ENCODE measurements around the gene C1QTNF6.

Gene C1QTNF6

DNA sequence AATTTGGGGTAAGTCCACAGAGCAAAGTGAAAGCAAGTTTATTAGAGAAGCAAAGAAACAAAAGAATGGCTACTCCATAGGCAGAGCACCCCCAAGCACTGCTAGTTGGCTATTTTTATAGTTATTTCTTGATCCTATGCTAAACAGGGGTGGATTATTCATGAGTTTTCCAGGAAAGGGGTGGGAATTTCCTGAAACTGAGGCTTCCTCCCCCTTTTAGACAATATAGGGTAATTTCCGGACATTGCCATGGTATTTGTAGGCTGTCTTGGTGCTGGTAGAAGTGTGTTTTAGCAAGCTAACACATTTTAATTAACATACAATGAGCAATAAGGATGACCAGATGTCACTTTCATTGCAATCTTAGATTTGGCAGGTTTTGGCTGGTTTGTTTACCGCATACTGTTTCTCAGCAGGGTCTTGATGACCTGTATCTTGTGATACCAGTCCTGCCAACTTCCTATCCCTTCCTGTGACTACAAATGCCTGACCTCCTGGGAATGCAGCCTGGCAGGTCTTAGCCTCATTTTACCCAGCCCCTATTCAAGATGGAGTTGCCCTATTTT is 937 bp upstream of the C1QTNF6 start:
- no peak for DNase-seq

DNA sequence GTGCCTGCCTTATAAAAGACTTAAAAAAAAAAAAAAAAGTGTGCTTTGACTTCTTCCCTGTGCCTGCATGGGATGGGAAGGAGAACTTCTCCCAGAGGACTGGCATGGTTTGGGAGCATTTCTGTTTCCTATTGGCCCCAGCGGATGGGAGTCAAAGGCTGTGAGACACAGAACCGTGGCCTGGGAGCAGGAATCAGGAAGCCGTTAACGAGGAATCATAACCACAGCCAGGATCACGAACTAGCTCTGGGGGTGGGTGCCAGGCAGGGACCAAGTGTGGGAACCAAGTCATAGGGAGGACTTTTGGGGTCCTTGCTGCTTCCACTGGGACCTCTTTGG is 526 bp downstream of the C1QTNF6 start:
- DNase-seq: no peak

DNA sequence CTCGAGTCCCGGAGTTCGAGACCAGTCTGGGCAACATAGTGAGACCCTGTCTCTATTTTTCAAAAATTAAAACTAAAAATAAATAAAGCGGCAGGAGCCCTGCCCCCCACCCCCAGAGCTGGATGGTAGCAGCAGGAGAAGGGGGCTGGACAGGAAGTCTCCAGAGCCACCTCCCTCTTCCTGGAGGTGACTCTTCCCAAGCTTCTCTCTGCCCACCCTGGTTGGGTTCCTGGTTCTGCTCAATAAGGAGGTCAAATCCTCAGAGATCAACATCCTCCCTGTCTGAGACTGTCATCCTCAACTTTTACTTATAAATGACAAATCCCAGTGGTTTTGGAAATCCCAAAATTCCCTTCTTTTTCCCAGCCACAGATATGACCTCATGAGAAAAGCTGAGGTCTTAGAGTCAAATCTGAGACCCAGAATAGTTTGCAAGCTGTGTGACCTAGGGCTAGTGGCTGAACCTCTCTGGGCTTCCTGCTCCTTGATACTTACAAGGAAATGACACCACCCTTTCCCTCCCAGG is 987 bp downstream of the C1QTNF6 start:
- DNase-seq: no peak

DNA sequence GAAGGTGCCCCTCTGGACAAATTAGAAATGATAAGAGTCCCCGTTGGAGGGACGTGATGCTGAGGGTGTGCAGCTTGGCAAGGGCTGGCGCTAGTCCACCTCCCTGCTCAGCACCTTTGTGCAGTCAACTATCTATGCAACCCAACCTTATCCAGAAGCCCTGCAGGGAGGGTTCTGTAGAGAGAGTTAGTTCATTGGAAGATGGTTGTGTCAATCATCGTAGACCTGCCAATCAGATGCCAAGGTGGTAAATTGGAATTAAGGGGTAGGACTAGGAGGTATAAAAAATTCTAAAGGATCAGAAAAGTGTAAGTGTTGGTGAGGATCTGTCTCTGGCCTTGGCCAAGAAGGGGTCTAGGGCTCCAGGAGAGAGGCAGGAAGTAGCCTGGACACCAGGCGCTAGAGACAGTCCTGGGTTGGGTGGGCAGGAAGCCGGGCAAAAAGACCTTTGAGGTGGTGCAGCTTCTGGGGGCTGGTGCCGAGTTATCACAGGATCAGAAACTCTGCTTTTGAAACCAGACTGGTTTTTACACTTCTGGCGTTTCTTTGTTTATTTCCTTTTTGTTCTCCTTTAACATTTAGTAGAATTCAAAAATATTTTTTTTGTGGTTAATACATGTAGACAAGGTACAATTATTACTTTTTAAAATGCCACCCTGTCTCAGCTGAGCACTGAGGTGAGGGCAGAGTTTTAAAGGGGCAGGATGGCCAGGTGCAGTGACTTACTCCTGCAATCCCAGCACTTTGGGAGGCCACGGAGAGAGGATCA is 1.6 kb downstream of the C1QTNF6 start:
- DNase-seq: no peak

DNA sequence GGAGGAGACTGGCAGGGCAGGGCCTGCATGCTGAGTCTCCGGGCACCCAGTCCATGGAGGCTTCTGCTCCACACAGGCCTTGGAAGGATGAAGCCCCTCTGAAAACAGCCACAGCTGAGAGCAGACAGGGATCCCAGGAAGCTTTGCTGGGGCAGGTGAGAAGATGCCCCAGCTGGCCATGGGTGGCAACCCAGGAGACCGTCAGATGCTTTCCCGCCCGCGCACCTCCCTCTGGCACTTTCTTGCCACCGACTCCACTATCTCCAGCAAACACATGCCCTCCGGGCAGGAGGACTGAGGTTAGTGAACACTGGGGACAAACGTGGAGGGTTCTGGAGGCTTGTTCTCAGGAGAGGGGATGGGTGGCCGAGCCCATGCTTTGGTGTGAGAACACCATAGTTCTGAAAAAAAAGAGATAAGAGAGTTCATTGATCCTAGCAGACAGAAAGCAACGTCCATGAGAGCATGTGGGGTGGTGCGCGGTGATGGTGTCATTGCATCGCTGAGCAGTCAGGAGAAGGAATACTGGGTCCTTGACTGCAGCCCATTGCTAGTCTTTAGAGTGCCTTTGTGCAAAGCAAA is 2.3 kb downstream of the C1QTNF6 start:
- no peak for DNase-seq

DNA sequence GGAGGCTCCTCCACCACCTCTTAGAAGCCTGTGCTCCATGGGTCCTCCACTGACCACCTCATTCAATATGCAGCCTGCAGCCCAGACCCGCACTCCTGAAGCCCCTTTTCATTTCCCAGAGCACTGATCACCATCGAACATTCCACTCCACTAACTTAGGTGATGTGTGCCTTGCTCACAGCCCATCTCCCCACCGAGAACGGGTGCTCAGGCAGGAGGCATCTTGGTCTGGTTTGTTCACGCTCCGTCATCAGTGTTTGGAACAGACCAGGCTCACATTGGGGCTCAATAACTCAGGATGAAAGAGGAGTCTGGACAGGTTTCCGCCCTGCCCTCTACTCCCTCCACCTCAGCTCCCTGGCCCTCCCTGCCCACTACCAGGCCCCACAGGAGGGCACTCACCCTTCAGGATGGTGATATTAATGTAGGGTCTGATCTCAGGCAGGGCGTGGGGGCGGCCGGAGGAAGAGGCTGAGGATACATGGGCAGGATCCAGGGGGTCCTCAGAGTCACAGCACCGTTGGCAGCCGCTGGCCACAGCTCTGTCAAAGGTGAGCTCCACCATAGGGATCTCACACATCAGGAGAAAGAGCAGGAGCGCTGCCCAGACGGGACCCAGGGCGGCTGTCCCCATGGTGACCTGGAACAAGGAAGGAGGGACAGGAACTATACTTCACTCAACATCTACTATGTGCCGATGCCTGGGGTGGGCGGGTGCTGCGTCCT is 3.1 kb downstream of the C1QTNF6 start:
- no peak for DNase-seq

DNA sequence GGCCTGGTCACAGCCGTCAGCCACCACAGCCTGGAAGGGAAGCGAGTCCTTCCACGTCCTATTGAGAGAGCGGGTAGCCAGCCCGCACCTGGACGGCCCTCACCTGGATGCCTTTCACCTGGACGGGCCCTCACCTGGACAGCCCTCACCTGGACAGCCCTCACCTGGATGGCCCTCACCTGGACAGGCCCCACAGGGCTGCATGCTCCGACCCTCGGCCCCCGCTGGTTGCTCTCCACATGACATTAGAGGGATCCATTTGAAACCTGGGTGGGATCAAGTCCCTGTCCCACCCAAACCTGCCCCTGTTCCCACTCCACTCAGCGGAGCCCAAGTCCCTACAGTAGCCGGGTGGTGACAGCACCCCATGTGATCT is 3.7 kb downstream of the C1QTNF6 start:
- DNase-seq: no peak

DNA sequence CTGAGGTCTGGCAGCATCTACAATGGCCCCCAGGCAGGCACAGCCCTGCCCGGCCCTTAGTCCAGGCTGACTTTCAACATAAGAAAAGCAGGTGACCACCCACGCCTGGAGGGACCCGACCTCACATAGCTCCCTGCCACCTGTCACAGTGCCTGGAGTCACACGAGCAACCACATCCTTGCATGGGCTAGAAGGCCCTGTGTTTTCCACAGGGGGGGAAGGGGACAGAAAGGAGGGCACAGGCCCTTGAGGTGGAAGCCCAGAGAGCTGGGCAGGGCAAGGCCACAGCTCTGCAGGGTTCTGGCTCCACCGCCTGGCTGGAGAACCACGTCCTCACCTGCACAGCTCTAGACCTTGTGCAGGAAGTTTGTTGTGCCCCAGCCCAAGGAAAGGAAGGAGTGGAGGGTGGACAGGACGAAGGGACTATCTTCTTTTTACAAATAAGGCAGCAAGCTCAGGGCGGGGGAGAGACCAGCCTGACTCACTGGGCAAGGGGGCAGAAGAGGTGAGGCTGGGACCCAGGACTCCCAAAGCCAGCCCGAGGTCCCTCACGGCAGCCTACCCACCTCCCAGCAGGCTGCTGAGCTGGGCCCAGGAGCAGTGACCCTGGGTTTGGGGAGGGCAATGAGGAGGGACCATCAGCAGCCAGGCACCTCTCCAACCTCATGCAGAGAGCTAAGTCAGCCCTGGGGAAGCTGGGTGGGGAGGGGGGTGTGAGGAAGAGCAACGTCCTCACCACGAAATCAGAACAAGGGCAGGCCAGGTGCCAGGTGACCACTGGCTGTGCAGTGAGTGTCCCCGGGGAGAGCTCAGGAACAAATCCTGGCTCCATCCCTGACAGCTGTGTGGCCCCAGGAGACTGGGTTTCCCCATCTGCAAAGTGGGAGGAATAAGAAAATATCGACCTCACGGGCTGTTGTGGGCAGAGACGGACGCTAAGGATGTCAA is 4.3 kb downstream of the C1QTNF6 start:
- no peak for DNase-seq

DNA sequence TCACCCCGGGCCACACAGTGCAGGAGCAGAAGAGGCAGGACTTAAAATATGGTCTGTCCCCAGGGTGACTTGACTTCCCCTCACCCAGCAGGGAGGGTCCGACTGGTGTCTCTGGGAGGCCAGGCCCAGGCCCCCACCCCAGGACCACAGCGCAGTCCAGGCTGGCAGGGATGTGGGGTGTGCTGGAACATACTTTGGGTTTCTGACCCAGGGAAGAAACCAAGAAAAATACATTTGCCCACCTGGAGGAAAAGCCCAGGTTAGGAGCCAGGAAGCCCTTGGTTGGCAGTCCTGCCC is 5.2 kb downstream of the C1QTNF6 start:
- no peak for DNase-seq

DNA sequence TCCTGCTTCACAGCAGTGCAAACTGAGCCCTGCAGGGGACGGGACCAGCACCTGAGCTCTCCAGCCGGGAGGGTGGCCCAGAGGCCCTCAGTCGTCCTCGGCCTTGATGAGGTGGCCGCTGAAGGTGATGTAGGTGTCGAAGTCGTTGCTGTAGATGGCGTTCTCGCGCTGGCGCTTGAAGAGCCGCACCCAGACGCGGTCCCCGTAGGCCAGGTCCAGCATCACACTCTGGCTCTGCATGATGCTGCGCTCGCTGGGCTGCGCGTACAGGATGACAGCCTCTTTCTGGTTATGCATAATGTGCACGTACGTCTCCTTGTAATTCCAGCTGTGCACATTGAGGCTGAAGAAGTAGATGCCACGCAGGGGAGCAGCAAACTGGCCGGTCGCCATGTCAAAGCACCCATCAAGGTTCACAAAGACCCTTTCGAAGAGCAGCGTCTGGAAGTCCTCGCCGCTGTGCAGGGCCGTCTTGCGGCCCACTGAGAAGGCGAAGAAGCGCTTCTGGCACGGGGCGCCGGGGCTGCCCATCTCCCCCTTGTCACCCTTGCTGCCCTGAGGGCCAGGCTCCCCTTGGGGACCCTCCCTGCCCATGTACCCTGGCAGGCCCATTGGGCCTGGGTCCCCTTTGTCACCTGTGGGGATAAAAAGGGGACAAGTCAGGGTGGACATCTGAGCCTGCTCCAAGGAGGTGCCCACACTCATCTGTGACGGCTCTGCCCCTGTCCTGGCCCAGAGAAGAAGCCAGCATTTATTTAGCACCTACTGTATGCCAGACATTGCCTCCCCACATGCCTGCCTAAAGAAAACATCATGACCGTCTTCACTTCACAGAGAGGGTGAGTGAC is 5.7 kb downstream of the C1QTNF6 start:
- DNase-seq: no peak

DNA sequence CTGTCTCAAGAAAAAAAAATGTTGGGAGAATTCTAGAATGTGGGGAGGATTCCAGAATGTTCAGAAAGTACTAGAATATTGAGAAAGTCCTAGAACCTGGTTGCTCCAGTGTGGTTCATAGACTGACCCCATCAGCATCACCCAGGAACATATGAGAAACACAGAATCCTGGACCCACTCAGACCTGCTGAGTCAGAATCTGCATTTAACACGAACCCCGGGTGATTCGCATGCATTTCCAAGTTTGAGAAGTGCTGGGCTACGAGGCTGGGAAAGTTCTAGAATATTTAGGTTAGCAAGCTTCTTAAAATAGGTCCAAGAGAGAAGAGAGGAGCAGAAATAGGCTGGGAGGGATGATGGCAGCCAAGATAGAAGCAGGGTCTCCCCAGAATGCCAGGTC is 6.4 kb downstream of the C1QTNF6 start:
- DNase-seq: no peak

DNA sequence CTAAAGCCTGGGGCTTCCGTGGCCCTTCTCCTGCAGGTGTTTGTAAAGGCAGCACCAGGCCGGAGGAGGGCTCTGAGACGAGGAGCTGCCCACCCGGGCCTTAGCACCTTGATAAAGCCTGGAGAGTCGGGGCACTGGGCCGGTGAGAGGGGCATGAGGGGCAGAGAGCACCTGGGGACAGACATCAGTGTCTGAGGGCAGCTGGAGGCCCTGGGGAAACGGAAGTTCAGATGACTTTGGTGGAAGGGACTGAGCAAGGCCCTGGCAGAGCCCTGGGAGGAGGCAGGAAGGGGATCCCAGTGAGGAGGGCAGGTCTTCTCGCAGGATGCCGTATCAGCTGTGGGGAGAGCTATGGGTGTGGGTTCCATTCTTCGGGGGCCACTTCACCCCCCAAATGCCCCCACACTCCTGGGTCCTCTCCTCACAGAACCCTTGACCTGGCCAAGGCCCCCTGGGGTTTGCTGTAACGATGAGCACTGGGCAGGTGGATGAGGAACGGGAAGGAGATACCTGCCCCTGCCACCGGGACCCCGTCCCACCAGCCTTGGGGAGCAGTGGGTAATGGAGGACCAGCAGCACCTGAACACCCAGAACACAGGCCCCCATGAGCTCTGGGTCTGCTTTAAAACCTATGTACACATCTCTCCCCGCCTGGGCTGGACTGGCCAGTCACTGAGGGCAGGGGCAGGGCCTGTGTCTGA is 7.4 kb downstream of the C1QTNF6 start:
- DNase-seq: no peak

DNA sequence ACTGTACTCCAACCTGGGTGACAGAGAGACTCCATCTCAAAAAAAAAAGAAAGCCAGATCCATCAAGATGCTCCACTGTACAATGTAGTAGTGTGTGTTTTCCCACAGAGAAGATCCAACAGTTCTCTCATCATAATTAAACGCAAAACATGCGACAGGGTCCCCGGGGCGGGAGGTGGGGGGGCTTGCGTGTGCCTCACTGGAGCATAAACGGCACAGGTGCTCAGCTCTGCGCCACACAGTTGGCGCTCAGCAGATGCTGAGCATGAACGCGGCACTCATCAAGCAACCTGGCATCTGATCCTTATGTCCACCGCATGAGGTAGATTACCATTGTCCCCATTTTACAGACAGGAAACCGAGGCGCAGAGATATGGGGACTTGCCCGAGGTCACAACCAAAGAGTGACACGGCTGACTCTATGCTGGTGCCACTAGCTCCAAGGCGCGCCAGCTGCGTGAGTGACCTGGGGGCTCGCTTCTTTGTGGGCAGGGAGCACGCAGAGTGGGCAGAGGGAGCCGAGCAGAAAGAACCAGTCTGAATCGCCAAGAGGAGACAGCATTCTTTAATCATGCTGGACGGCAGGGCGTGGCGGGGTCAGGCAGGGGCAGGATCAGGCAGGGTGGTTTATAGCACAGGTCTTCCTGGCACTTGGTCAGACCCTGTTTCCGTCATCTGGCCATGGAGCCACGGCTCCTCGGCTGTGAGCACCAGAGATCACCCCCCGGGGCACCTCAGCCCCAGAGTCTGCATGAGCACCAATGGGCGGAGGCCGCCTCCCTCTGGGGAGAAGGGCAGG is 8.2 kb downstream of the C1QTNF6 start:
- no peak for DNase-seq

DNA sequence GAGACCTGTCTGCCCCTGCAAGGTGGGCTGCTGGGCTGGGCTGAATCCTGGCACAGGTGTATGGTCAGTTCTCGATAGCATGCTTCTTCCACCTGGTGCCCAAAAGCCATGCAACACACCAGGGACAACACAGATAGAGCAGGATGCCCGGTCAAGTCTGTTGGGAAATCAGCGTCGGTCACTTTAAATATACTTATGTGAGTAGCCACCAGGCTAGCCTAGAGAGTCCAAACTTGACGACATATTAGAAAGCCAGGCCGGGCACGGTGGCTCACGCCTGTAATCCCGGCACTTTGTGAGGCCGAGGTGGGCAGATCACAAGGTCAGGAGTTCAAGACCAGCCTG is 8.9 kb downstream of the C1QTNF6 start:
- no peak for DNase-seq

DNA sequence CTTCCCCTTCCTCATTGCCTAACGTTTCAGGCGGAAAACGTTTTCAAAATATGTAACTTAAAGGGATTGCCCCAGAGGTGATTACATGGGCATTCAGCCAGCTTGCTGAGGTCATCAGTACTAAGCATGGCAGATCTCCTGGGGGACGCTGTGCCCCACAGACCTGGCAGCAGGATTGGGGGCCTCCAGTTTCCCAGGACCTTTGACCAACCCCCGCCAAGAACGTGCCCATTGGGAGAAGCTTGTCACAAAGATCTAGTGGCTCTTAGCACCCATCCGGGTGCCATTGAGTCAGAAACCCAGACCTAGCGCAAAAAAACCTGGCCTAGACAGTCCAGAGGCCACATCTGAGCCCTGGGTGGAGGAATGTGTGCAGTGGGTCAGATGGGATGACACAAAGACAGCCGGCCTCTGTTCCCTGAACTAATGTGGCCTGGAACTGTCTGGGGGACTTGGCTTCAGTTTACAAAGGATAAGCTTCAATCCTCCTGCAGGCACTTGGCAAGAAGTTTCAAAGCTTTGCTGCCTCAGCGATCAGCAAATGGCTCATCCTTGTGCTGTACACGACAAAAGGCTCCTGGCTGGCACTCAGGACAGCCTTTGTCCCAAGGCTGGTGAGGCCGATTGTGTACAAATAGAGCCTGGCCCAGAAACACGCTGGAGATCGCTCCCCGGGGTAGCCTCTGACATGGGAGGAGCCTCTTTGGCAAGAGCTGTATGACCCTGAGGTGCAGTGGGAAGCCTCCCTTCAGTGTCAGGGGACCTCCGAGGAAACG is 9.5 kb downstream of the C1QTNF6 start:
- DNase-seq: no peak

DNA sequence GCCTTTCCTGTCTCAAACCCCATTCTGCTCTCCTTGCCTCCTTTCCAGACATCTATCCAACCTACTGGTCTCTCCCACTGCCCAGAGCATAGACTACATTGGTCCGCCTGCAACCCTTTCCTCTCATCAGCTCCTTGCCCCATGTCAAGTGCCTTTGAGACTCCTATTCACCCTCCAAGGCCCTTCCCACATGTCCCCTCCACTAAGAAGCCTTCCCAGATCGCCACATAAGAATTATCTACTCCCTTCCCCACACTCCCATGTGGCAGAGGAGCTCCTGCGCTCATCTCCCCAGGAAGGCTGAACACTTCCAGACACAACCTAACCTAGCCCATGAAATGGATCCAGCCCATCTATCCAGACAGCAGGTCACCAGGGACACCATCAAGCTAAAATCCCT is 10.3 kb downstream of the C1QTNF6 start:
- no peak for DNase-seq

DNA sequence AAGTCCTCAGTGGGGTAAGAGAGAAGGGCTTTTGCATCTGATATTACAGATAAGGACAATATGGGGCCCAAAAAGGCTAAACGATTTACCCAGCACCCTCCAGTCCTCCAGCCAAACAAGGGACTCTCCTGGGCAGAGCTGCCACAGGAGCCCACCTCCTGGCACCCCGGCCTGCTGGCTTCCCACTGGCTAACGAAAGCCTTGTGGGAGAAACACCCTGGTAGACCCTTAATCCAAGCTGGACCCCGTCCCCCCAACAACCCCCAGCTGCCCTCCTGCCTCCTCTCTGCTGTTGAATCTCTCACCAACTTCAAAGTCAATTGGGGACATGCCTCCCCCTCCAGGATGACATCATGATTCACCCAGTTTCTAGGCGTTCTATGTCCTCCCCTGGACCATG is 10.8 kb downstream of the C1QTNF6 start:
- no peak for DNase-seq

DNA sequence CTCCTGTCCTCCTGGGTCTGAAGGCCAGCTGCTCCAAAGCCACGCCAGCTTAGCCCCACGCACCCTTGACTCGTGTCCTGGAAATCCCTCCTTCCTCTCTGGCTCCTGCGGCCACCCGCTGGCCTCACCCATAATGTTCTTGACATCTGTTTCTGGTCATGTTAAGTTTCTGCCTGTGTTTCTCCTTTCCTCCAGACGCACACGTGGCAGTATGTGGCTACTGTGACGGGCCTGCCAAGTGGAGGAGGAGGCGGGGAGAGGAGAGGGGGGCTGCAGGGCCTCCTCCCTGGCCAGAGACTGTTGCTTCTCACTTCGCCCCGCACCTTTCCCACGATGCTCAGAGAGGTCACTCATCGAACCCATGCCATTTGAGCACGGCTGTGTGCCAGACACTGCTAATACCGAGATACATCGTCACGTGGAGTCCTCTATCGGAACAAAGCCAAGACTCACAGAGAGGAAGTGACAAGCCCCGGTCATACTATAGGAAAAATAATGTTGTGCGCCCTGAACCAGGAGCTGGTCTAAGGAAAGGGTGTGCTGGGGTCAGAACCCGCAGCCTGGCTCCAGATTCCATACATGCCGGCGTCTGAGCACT is 11.5 kb downstream of the C1QTNF6 start:
- DNase-seq: no peak
